Measurements from ENCODE around the gene TAF13.

TAF13 gene

GRCh38 chr1:109079240-109079622, 3.4 kb upstream of the TAF13 start:
- no peak for TF ChIP-seq EZH2phosphoT487 (IDR thresholded peaks at IDR 0.05; ENCODE audit: low read depth)
- TF ChIP-seq CTCF (IDR thresholded peaks at IDR 0.05; ENCODE audit: low read depth, low read length) = no peak
- Histone ChIP-seq H2AFZ (ENCODE audit: low read depth, low read length) (no peak overlapping the region), H3K4me1 (ENCODE audit: low read length) (peaks cover 16% of the 10 kb centered on the region), H3K36me3 (replicated peaks; ENCODE audit: low read depth, low read length) (no peaks in the 10 kb centered on the region), H3K79me2 (ENCODE audit: low read length) (peaks cover 13% of the 10 kb centered on the region), H3K4me3 (ENCODE audit: low read length) (no peak overlapping the region), H3K27ac (ENCODE audit: low read length) (no peak overlapping the region), H3K9me3 (ENCODE audit: insufficient read depth, low read length) (no peaks in the 10 kb centered on the region), H4K20me1 (ENCODE audit: insufficient read depth, low read length) (no peaks in the 10 kb centered on the region), H3K27me3 (ENCODE audit: low read depth, low read length) (no peaks in the 10 kb centered on the region), H3K4me2 (ENCODE audit: low read length) (no peak overlapping the region), H3K9ac (ENCODE audit: low read length) (no peak overlapping the region)

GRCh38 chr1:109078317-109078716, 2.5 kb upstream of the TAF13 start:
- no peaks in the 10 kb centered on the region for H3K36me3 ChIP-seq (replicated peaks; ENCODE audit: low read depth, low read length)
- H3K4me1 ChIP-seq (ENCODE audit: low read length) = peaks cover 16% of the 10 kb centered on the region
- no peak overlapping the region; the same call in 1 of the 2 replicates for H3K4me2 ChIP-seq (ENCODE audit: low read length)
- H3K27ac ChIP-seq (ENCODE audit: low read length) = no peak overlapping the region
- no peak overlapping the region for H2AFZ ChIP-seq (ENCODE audit: low read depth, low read length)
- no peaks in the 10 kb centered on the region for H3K27me3 ChIP-seq (ENCODE audit: low read depth, low read length)
- no peaks in the 10 kb centered on the region for H4K20me1 ChIP-seq (ENCODE audit: insufficient read depth, low read length)
- H3K79me2 ChIP-seq (ENCODE audit: low read length) = peaks cover 13% of the 10 kb centered on the region
- no peak overlapping the region for H3K9ac ChIP-seq (ENCODE audit: low read length)
- TF ChIP-seq EZH2phosphoT487 (IDR thresholded peaks at IDR 0.05; ENCODE audit: low read depth) (no peak), CTCF (IDR thresholded peaks at IDR 0.05; ENCODE audit: low read depth, low read length) (no peak)
- no peak overlapping the region for H3K4me3 ChIP-seq (ENCODE audit: low read length)
- no peaks in the 10 kb centered on the region for H3K9me3 ChIP-seq (ENCODE audit: insufficient read depth, low read length)

- H3K4me2 ChIP-seq (ENCODE audit: low read length) = no peak overlapping the region
- no peak for TF ChIP-seq EZH2phosphoT487 (IDR thresholded peaks at IDR 0.05; ENCODE audit: low read depth)
- no peak for TF ChIP-seq CTCF (IDR thresholded peaks at IDR 0.05; ENCODE audit: low read depth, low read length)
- no peaks in the 10 kb centered on the region for H3K27me3 ChIP-seq (ENCODE audit: low read depth, low read length)
- no peak overlapping the region for H3K4me3 ChIP-seq (ENCODE audit: low read length)
- no peak overlapping the region for H3K9ac ChIP-seq (ENCODE audit: low read length)
- no peaks in the 10 kb centered on the region for H3K79me2 ChIP-seq (ENCODE audit: low read length)
- H3K36me3 ChIP-seq (replicated peaks; ENCODE audit: low read depth, low read length) = no peaks in the 10 kb centered on the region
- no peaks in the 10 kb centered on the region for H4K20me1 ChIP-seq (ENCODE audit: insufficient read depth, low read length)
- H3K27ac ChIP-seq (ENCODE audit: low read length) = no peak overlapping the region
- H3K9me3 ChIP-seq (ENCODE audit: insufficient read depth, low read length) = no peaks in the 10 kb centered on the region
- H2AFZ ChIP-seq (ENCODE audit: low read depth, low read length) = no peak overlapping the region
- no peaks in the 10 kb centered on the region for H3K4me1 ChIP-seq (ENCODE audit: low read length)
Observed at GRCh38 chr1:109069294-109069693, 6.5 kb downstream of the TAF13 start.

- Histone ChIP-seq H3K4me1 (ENCODE audit: low read length) (no peaks in the 10 kb centered on the region), H3K27ac (ENCODE audit: low read length) (no peak overlapping the region), H3K9me3 (ENCODE audit: insufficient read depth, low read length) (no peaks in the 10 kb centered on the region), H4K20me1 (ENCODE audit: insufficient read depth, low read length) (no peaks in the 10 kb centered on the region), H3K27me3 (ENCODE audit: low read depth, low read length) (no peaks in the 10 kb centered on the region), H3K4me3 (ENCODE audit: low read length) (no peak overlapping the region), H3K4me2 (ENCODE audit: low read length) (no peak overlapping the region), H2AFZ (ENCODE audit: low read depth, low read length) (no peak overlapping the region), H3K79me2 (ENCODE audit: low read length) (no peaks in the 10 kb centered on the region), H3K9ac (ENCODE audit: low read length) (no peak overlapping the region), H3K36me3 (replicated peaks; ENCODE audit: low read depth, low read length) (no peaks in the 10 kb centered on the region)
- no peak for TF ChIP-seq CTCF (IDR thresholded peaks at IDR 0.05; ENCODE audit: low read depth, low read length)
- no peak for TF ChIP-seq EZH2phosphoT487 (IDR thresholded peaks at IDR 0.05; ENCODE audit: low read depth)
Observed at GRCh38 chr1:109067883-109068282, 7.9 kb downstream of the TAF13 start.

All from OCI-LY3 (cell line).